Stimulated activated CD8-positive, alpha-beta memory T cell treated with anti-CD3 and anti-CD28 coated beads, Interleukin-12 subunit alpha, Interleukin-12 subunit beta, amount 100 ng/mL, for 24 hours (primary cell): Measurements from ENCODE around the gene IL2RG.

Experiments used
- DNase-seq: peaks from one replicate; pipeline ENCODE4 v3.0.0-alpha.2; 2020; ENCODE audit errors: extremely low read depth

Gene IL2RG

DNA sequence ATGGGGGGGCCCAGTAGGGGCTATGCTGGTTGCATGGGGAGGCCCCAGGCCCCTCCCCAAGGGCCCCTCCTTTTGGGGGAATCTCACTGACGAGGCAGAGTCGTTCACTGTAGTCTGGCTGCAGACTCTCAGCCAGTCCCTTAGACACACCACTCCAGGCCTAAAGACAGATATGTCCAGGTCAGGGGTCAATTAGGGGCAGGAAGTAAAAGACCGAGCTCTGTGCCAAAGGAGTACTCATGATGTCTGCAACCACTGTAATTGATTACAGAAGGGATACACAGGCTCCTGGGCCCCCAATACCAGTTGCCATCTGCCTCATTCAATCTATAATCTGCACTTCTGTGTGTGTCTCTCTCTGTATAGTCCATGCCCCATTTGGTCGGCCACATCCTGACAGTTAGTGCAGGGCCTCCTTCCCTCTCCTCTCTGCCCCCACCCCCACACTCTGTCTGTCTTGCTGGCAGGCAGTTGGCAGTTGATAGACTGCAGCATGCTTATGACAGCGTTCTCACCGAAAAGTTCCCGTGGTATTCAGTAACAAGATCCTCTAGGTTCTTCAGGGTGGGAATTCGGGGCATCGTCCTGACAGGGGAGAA is 3.5 kb downstream of the IL2RG start:
- DNase-seq = no peak

DNA sequence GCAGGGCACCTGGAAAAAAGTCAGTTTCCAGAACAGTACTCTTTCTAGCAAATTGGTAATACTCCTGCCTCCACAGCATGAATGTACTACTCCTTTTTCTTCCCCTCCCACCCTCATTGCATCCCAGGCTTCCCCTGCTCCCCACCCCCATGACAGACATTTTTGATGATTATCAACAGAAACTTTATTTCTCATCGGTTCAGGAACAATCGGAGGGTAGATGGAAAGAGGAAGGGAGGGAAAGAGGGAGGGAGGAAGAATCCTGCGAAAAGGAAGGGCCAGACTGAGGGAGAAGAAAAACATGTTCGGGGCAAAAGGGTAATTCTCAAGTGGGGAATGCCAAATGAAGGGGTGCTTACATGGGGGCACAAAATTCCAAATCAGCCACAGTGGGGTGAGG is 4.1 kb downstream of the IL2RG start:
- DNase-seq = no peak

DNA sequence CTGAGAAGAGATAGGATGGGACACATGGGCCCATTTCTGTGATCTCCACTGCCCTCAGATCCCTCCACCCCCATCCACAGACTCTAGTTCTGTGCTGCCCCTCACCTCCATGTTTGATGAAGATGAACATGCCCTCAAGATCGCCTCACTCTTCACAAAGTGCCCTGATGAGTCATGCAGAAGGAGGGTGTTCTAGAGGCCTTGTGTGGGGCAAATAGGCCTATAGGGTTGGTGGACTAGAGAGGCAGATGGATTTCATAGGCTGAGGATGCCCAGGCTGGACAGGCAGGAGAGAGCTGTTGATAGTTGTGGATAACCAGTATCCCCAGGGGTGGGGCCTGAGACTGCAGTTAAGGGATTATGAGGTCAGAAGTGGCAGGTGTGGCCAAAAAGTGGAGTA is 5.0 kb downstream of the IL2RG start, which contains the start of gene CXorf65:
Gene CXorf65 (minus strand): TSS at position 314 of the 400 bp plus-strand sequence. CDS start 184 bp downstream, at position 130.
- no peak for DNase-seq

- DNase-seq = no peak
These were observed 5.7 kb downstream of the IL2RG start for GRCh38 chrX:71105628-71106027.

- no peak for DNase-seq
These were observed 8.0 kb downstream of the IL2RG start for GRCh38 chrX:71103110-71103983.

- DNase-seq = no peak
These were observed 9.1 kb downstream of the IL2RG start for GRCh38 chrX:71102292-71102691.

DNA sequence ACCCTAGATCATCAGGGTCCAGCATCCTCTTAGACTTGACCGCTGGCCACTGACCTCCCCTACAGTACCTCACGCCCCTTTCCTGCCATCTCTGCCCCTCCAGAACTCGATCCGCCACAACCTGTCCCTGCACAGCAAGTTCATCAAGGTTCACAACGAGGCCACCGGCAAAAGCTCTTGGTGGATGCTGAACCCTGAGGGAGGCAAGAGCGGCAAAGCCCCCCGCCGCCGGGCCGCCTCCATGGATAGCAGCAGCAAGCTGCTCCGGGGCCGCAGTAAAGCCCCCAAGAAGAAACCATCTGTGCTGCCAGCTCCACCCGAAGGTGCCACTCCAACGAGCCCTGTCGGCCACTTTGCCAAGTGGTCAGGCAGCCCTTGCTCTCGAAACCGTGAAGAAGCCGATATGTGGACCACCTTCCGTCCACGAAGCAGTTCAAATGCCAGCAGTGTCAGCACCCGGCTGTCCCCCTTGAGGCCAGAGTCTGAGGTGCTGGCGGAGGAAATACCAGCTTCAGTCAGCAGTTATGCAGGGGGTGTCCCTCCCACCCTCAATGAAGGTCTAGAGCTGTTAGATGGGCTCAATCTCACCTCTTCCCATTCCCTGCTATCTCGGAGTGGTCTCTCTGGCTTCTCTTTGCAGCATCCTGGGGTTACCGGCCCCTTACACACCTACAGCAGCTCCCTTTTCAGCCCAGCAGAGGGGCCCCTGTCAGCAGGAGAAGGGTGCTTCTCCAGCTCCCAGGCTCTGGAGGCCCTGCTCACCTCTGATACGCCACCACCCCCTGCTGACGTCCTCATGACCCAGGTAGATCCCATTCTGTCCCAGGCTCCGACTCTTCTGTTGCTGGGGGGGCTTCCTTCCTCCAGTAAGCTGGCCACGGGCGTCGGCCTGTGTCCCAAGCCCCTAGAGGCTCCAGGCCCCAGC is 10.5 kb downstream of the IL2RG start:
- DNase-seq = no peak

GRCh38 chrX:71099736-71100135 is 11.6 kb downstream of the IL2RG start:
- no peak for DNase-seq

GRCh38 chrX:71098951-71099506 is 12.3 kb downstream of the IL2RG start:
- no peak for DNase-seq

GRCh38 chrX:71098302-71098701 is 13.1 kb downstream of the IL2RG start:
- DNase-seq = peak; percentile 47

DNA sequence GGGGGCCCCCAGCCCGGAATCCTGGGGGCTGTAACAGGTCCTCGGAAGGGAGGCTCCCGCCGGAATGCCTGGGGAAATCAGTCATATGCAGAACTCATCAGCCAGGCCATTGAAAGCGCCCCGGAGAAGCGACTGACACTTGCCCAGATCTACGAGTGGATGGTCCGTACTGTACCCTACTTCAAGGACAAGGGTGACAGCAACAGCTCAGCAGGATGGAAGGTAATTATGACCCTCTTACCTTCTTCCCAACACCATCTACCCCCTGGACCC is 14.7 kb downstream of the IL2RG start:
- no peak for DNase-seq

DNA sequence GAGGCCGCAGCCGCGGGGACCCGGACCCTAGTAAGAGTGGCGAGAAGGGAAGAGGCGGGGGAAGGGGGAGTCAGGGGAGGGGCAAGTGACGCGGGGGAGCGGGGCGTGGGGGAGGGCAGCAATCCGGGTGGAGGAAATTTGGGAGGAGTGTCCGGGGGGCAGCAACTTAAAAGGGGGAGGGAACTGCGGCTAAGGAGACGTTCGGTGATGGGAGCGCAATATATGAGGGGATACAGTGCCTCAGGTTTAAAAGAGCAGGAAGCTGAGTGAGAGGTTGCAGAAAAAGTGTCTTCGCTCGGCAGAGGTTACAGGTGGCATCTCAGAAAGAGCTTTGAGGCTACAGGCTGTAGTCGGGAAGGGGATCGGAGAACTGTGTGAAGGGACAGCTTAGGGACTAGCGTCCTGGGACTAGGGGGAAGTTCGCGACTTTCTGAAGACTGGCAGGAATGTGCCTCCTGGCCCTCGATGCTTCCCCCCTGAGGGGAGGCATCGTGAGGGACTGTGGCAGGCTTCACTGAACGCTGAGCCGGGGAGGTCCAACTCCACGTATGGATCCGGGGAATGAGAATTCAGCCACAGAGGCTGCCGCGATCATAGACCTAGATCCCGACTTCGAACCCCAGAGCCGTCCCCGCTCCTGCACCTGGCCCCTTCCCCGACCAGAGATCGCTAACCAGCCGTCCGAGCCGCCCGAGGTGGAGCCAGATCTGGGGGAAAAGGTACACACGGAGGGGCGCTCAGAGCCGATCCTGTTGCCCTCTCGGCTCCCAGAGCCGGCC is 15.2 kb downstream of the IL2RG start:
- no peak for DNase-seq

- peak; percentile 75 for DNase-seq
These were observed 15.8 kb downstream of the IL2RG start, which contains the start of gene FOXO4 for GRCh38 chrX:71095555-71095980. TSS of gene FOXO4 (plus strand) at chrX:71095851. CDS start at chrX:71096529, 678 bp downstream.

DNA sequence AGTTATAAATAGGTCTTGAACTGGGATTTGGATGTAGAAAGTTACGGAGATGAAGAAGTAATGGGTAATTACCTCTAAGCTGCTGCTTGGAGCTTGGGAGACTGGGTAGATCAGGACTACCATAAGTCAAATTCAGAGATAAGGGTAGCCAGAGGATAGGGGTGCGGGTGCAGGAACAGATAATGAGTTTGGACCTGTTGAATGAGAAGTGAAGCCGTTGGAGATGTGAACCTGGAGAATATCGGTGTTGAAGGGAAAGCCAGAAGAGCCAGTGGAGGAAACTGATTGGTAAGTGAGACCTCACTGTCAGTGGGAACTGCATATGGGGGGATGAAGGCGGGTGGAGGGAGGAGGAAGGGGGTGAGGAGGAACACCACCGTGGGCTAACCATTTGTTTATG is 16.3 kb downstream of the IL2RG start:
- no peak for DNase-seq

GRCh38 chrX:71091263-71091662 is 20.1 kb downstream of the IL2RG start:
- no peak for DNase-seq

DNA sequence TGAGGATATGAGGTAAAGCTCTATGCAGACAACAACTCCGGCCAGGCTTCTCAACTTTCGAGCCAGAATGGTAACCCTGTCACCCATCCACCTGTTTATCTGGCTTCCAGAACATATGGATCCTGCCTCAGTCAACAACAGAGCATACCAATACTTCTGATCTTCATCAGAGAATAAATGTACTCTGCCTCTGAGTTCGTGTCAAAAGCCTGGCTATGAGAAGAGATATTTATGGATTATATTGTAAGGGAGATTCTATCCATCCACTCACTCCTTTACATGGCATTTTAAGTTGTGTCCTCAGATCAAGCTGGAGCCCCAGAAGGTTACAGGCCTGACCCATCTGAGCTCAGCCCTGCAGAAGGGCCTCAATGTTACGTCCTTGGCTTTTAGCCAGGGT is 25.5 kb downstream of the IL2RG start:
- no peak for DNase-seq

GRCh38 chrX:71082822-71083221 is 28.6 kb downstream of the IL2RG start:
- no peak for DNase-seq

GRCh38 chrX:71082124-71082647 is 29.2 kb downstream of the IL2RG start:
- DNase-seq = no peak

- DNase-seq = no peak
These were observed 29.9 kb downstream of the IL2RG start for GRCh38 chrX:71081330-71082123.

DNA sequence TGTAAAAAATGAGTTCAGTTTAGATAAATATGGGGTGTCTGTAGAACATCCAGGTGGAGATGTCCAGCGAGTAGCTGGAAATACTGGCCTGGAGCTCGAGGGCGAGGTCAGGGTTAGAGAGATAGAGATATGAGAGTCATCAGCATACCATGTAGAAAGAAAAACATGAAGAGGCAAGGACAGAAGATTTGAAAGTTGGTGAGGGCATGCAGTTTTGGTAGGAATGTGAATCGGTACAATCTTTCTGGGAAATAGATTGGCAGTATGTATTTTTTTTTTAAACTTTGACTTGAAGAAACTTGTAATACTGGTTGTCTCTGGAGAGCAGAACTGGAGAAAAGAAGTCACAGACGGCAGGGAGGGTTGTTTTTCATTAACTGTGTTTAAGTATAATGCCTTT is 40.8 kb downstream of the IL2RG start:
- DNase-seq = no peak
